Measurements from ENCODE around the gene ABCA4.

Gene ABCA4

DNA sequence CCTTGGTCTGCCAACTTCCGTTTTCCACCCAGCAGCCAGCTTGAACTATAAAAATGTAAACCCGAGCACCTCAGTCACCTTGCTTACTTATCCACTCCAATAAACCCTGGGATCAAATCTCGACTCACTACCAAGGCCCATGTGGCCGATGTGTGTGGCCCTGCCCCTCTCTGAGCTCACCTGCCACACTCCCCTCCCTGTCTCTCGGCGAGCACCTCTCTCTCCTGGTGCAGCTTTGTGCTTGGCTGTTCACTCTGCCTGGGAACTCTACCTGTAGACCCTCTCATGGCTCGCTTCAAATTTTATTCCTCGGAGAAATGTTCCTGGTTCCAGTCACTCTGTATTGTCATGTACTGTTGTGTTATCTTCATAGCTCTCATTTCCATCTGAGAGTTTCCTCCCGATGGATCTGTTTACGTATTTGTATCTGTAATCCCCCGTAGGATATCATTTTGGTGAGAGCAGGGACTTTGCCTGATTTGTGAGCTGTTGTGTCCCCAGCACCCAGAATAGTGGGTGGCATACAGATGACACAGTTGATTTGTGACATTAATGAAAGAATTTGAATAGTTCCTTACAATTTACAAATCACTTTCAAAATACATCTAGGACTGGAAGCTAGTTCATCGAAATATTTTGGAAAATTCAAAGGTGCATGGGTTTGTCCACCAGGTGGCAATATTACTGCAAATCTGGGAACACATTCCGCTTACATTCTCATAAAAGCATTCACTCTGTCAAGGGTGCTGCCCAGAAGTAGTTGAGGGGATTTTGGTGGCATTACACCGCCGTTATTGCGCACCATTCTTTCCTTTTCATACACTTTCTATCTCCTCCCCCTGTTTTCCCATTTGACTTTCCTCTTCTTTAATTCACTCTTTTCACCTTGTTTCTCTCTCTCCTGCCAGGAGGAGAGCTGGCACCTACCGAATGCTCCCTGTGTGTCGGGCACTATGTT is 95.3 kb downstream of the ABCA4 start:
- no peak overlapping the region for H3K4me3 ChIP-seq (ENCODE audit: low read length)
- DNase-seq (ENCODE audit: low read depth) = peak; percentile 35
- TF ChIP-seq, protein P1, sequence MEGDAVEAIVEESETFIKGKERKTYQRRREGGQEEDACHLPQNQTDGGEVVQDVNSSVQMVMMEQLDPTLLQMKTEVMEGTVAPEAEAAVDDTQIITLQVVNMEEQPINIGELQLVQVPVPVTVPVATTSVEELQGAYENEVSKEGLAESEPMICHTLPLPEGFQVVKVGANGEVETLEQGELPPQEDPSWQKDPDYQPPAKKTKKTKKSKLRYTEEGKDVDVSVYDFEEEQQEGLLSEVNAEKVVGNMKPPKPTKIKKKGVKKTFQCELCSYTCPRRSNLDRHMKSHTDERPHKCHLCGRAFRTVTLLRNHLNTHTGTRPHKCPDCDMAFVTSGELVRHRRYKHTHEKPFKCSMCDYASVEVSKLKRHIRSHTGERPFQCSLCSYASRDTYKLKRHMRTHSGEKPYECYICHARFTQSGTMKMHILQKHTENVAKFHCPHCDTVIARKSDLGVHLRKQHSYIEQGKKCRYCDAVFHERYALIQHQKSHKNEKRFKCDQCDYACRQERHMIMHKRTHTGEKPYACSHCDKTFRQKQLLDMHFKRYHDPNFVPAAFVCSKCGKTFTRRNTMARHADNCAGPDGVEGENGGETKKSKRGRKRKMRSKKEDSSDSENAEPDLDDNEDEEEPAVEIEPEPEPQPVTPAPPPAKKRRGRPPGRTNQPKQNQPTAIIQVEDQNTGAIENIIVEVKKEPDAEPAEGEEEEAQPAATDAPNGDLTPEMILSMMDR (conservative IDR thresholded peaks at IDR 0.05; ENCODE audit: low read depth, low read length) = peak; percentile 76

DNA sequence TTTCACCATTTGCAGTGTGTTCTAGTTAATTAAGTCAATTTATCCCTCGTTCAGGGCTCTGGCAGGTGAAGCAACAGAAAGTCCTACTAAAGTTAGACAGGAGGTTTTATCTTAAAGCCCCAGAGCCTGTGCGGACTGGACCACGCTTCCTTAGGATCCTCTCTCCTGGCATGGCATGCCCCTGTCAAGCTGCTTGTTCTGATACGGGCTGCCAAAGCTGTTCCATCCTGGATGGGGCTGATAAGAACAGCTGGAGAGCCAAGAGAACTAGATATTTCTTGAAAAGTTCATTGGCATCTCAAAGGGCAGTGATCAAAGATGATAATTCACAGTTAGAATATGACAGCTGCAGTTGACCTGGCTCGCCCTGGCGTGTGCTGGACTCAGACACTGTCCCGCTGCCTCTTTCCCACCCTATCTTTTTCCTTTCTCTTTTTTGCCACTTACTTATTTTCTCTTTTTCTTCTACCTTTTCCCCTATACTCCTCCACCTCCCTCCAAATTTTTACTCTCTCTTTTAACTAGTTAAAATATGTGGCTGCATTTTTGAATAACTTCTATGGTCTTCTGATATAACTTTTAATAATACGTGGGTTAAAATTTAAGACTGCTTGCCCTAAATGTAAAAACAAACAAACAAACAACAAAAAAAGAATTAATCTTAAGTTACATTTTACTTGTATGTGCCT is 96.7 kb downstream of the ABCA4 start:
- TF ChIP-seq, protein P1 (conservative IDR thresholded peaks at IDR 0.05; ENCODE audit: low read depth, low read length) = no peak
- no peak for DNase-seq (ENCODE audit: low read depth)
- no peak overlapping the region for H3K4me3 ChIP-seq (ENCODE audit: low read length)

DNA sequence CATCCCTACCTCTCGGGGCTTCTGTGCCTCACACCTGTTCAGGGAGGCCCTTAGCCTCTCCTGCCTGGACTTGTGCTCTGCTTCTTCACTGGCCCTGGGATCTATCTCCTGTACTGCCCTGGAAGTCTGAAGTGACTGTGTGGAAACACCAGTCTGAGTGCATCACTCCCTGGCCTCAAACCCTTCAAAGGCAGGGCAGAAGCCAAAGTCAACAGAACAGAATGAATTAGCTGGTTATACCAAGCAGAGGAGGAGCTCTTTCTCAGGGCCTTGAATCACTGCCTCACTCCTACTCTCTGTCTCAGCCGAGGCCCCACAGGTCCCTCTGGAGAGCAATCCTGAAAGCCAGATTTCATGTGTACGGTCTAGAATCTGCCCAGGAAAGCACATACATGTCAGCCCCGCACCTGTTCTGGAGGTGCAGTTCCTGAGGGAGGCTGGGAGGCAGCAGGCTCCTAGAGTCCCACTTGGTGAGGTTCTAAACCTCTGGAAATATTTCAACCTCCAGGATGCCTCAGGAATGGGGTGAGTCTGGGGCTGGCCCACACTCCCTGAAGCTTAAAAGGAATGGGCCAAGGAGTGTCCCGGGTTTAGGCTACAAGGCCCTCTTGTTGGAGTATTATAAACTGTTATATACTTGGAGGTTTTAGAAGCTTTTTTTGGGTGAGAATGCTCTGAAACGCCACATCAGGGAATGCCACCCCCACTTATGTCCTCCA is 98.3 kb downstream of the ABCA4 start:
- no peak for DNase-seq (ENCODE audit: low read depth)
- TF ChIP-seq, protein P1 (conservative IDR thresholded peaks at IDR 0.05; ENCODE audit: low read depth, low read length) = no peak

DNA sequence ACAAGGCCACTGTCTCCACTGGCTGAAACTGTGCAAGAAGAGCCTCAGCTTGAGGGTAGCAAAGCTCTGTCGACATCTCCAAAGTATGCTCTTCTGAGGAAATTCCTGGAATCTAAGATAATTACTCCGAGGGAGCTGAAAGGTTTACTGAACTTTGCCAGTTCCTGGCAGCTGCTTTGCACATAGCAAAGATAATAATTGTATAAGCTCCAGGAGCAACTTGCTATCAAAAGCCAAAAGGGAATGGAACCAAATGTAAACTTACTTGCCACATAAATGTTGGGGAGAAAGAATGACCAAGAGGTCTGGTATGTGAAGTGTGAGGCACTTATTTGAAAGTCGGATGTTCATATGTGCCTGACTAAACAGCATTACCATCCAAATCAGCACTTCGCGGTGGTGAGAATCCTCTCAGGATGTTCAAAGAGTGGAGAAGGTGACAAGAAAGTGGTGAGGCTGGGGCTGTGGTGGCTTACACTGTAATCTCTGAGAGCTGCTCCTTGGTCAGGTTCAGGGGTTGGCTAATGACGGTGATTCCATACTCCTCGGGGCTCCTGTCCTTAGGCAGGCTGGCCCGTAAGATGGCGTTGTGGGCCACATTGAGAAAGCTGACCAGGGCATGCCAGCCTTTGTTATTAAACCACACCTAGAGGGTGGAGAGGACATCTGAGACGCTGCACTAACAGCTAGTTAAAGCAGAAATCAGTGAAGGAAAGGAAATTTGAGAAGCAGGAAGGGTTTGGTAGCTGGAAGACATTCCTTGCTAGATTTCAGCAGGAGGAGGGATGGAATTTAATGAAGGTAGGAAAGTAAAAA is 100.0 kb downstream of the ABCA4 start:
- no peak overlapping the region for H3K4me3 ChIP-seq (ENCODE audit: low read length)
- TF ChIP-seq, protein P1 (conservative IDR thresholded peaks at IDR 0.05; ENCODE audit: low read depth, low read length) = no peak
- no peak for DNase-seq (ENCODE audit: low read depth)

More for the DNA sequence above, 98.3 kb downstream of the ABCA4 start:
- H3K4me3 ChIP-seq (ENCODE audit: low read length) = no peak overlapping the region

DNA sequence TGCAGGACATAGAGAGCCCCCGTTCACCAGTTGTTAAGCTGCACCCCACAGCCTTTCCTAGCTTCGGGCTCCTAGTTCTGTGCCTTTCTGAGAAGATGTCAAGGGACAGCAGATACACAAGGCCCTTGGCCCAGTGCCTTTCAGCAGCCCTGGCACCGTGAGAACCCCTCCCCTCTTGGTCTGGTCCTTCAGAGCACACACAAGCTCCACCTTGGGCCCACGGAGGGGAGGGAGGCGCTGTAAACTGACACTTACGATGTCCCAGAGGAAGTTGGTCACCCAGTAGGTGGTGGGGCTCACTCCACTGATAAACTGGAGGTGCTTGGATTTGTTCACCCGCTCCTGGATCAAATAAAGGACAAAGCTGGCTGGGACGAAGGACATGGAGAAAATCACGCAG is 101.6 kb downstream of the ABCA4 start:
- DNase-seq (ENCODE audit: low read depth) = no peak
- TF ChIP-seq, protein P1 (conservative IDR thresholded peaks at IDR 0.05; ENCODE audit: low read depth, low read length) = no peak
- no peak overlapping the region for H3K4me3 ChIP-seq (ENCODE audit: low read length)

DNA sequence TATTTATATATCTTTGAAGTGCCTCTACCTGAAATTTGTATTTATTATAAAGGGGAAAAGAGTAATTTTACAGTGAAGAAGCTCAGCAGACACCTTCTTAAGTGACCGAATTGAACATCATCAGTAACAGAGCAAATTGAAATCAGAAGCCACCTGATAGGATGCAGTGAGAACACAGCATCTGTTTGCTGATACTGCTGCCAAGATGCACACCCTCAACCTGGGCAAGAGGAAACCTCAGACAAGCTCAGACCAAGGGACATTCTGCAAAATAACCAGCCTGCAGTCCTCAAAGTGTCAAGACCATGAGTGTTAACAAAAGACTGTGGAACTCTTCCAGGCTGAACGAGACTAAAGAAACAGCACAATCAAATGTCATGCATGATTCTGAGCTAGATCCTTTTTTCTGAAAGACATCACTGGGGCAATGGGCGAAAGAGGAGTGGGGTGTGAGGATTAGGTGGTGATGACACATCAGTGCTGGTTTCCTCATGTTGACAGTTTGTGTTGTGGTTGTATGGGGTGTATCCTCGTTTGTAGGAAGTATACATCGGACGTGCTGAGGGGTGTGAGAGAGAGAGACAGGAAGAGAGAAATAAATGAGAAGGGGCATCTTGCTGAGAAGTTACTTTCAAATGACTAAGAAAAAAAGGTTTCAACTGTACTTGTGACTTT is 103.7 kb downstream of the ABCA4 start:
- no peak for DNase-seq (ENCODE audit: low read depth)
- TF ChIP-seq, protein P1 (conservative IDR thresholded peaks at IDR 0.05; ENCODE audit: low read depth, low read length) = no peak
- H3K4me3 ChIP-seq (ENCODE audit: low read length) = no peak overlapping the region

All from retinal pigment epithelial cell (primary cell).